ENCODE data around the gene ITPKA.
A peak's percentile ranks its signal among the peaks of the same experiment; 100 is the strongest.

The ITPKA gene

GRCh38 chr15:41504751-41505492, 11.2 kb downstream of the ITPKA start:
- Mint-ChIP-seq H3K27ac (ENCODE audit: low read depth) (no peak overlapping the region), H3K4me3 (no peak overlapping the region), H3K9me3 (no peaks in the 10 kb centered on the region), H3K4me1 (peaks cover 13% of the 10 kb centered on the region), H3K36me3 (ENCODE audit: insufficient read depth) (peaks cover 2% of the 10 kb centered on the region), H3K27me3 (peaks cover 36% of the 10 kb centered on the region)
- ATAC-seq (replicated peaks; ENCODE audit: extremely low read depth, poor library complexity, severe bottlenecking): no peak
- DNase-seq (ENCODE audit: low spot score in 2 of 2): no peak

GRCh38 chr15:41505776-41506175, 12.1 kb downstream of the ITPKA start:
- DNase-seq (ENCODE audit: low spot score in 2 of 2): no peak
- Mint-ChIP-seq H3K36me3 (ENCODE audit: insufficient read depth) (peaks cover 2% of the 10 kb centered on the region), H3K27ac (ENCODE audit: low read depth) (no peak overlapping the region), H3K27me3 (peaks cover 31% of the 10 kb centered on the region), H3K9me3 (no peaks in the 10 kb centered on the region), H3K4me3 (no peak overlapping the region), H3K4me1 (peaks cover 13% of the 10 kb centered on the region)
- no peak for ATAC-seq (replicated peaks; ENCODE audit: extremely low read depth, poor library complexity, severe bottlenecking)

GRCh38 chr15:41506796-41507341, 13.2 kb downstream of the ITPKA start:
- ATAC-seq (replicated peaks; ENCODE audit: extremely low read depth, poor library complexity, severe bottlenecking) (no peak), DNase-seq (ENCODE audit: low spot score in 2 of 2) (no peak)
- Mint-ChIP-seq H3K4me1 (peaks cover 6% of the 10 kb centered on the region), H3K4me3 (no peak overlapping the region), H3K9me3 (no peaks in the 10 kb centered on the region), H3K27me3 (peaks cover 21% of the 10 kb centered on the region), H3K27ac (ENCODE audit: low read depth) (no peak overlapping the region), H3K36me3 (ENCODE audit: insufficient read depth) (peaks cover 2% of the 10 kb centered on the region)

- ATAC-seq (replicated peaks; ENCODE audit: extremely low read depth, poor library complexity, severe bottlenecking): no peak
- DNase-seq (ENCODE audit: low spot score in 2 of 2): no peak
These were observed 14.2 kb downstream of the ITPKA start for GRCh38 chr15:41507820-41508290.

GRCh38 chr15:41510728-41511127, 17.1 kb downstream of the ITPKA start:
- Mint-ChIP-seq H3K4me3 (no peak overlapping the region), H3K27me3 (peaks cover 21% of the 10 kb centered on the region), H3K9me3 (no peaks in the 10 kb centered on the region), H3K4me1 (peaks cover 25% of the 10 kb centered on the region), H3K36me3 (ENCODE audit: insufficient read depth) (peaks cover 2% of the 10 kb centered on the region), H3K27ac (ENCODE audit: low read depth) (no peak overlapping the region)
- ATAC-seq (replicated peaks; ENCODE audit: extremely low read depth, poor library complexity, severe bottlenecking): no peak
- DNase-seq (ENCODE audit: low spot score in 2 of 2): no peak

More at GRCh38 chr15:41507820-41508290, 14.2 kb downstream of the ITPKA start:
- Mint-ChIP-seq H3K4me1 (peaks cover 9% of the 10 kb centered on the region), H3K27ac (ENCODE audit: low read depth) (no peak overlapping the region), H3K27me3 (peaks cover 21% of the 10 kb centered on the region), H3K4me3 (no peak overlapping the region), H3K36me3 (ENCODE audit: insufficient read depth) (peaks cover 2% of the 10 kb centered on the region), H3K9me3 (no peaks in the 10 kb centered on the region)

GRCh38 chr15:41511331-41511898, 17.7 kb downstream of the ITPKA start:
- no peaks in the 10 kb centered on the region for H3K9me3 Mint-ChIP-seq
- H3K27ac Mint-ChIP-seq (ENCODE audit: low read depth): no peak overlapping the region
- no peak for DNase-seq (ENCODE audit: low spot score in 2 of 2)
- peak overlapping the region; percentile 74 for H3K4me3 Mint-ChIP-seq
- no peaks in the 10 kb centered on the region for H3K36me3 Mint-ChIP-seq (ENCODE audit: insufficient read depth)
- peaks cover 21% of the 10 kb centered on the region for H3K27me3 Mint-ChIP-seq
- ATAC-seq (replicated peaks; ENCODE audit: extremely low read depth, poor library complexity, severe bottlenecking): no peak
- peaks cover 25% of the 10 kb centered on the region for H3K4me1 Mint-ChIP-seq

- DNase-seq (ENCODE audit: low spot score in 2 of 2) (no peak), ATAC-seq (replicated peaks; ENCODE audit: extremely low read depth, poor library complexity, severe bottlenecking) (no peak)
- Mint-ChIP-seq H3K27ac (ENCODE audit: low read depth) (no peak overlapping the region), H3K4me3 (peak overlapping the region; percentile 74), H3K27me3 (peaks cover 21% of the 10 kb centered on the region), H3K36me3 (ENCODE audit: insufficient read depth) (no peaks in the 10 kb centered on the region), H3K4me1 (peaks cover 25% of the 10 kb centered on the region), H3K9me3 (no peaks in the 10 kb centered on the region)
These were observed 18.3 kb downstream of the ITPKA start for GRCh38 chr15:41511899-41512369.

GRCh38 chr15:41512512-41512939, 18.9 kb downstream of the ITPKA start:
- Mint-ChIP-seq H3K27ac (ENCODE audit: low read depth) (no peak overlapping the region), H3K4me3 (peak overlapping the region; percentile 74), H3K4me1 (peaks cover 25% of the 10 kb centered on the region), H3K9me3 (no peaks in the 10 kb centered on the region), H3K27me3 (peaks cover 21% of the 10 kb centered on the region), H3K36me3 (ENCODE audit: insufficient read depth) (no peaks in the 10 kb centered on the region)
- DNase-seq (ENCODE audit: low spot score in 2 of 2): no peak
- ATAC-seq (replicated peaks; ENCODE audit: extremely low read depth, poor library complexity, severe bottlenecking): no peak

- DNase-seq (ENCODE audit: low spot score in 2 of 2): no peak
These were observed 19.3 kb downstream of the ITPKA start for GRCh38 chr15:41512940-41513505.

GRCh38 chr15:41513506-41514227, 20.0 kb downstream of the ITPKA start, which contains the start of gene LTK:
LTK (minus strand) TSS chr15:41513827; CDS start chr15:41513709, 118 bp downstream.
- Mint-ChIP-seq H3K4me1 (peaks cover 25% of the 10 kb centered on the region), H3K4me3 (peak within 1 kb of the TSS; percentile 74), H3K27ac (ENCODE audit: low read depth) (no peak within 1 kb of the TSS), H3K36me3 (ENCODE audit: insufficient read depth) (no peaks in the 10 kb centered on the region), H3K9me3 (no peaks in the 10 kb centered on the region), H3K27me3 (peaks cover 21% of the 10 kb centered on the region)
- DNase-seq (ENCODE audit: low spot score in 2 of 2) (no peak), ATAC-seq (replicated peaks; ENCODE audit: extremely low read depth, poor library complexity, severe bottlenecking) (no peak)

More at GRCh38 chr15:41512940-41513505, 19.3 kb downstream of the ITPKA start:
- Mint-ChIP-seq H3K27me3 (peaks cover 21% of the 10 kb centered on the region), H3K9me3 (no peaks in the 10 kb centered on the region), H3K36me3 (ENCODE audit: insufficient read depth) (no peaks in the 10 kb centered on the region), H3K27ac (ENCODE audit: low read depth) (no peak overlapping the region), H3K4me3 (peak overlapping the region; percentile 74), H3K4me1 (peaks cover 25% of the 10 kb centered on the region)
- ATAC-seq (replicated peaks; ENCODE audit: extremely low read depth, poor library complexity, severe bottlenecking): peak; percentile 43

- peaks cover 15% of the 10 kb centered on the region for H3K4me1 Mint-ChIP-seq
- peaks cover 2% of the 10 kb centered on the region for H3K36me3 Mint-ChIP-seq (ENCODE audit: insufficient read depth)
- ATAC-seq (replicated peaks; ENCODE audit: extremely low read depth, poor library complexity, severe bottlenecking) (no peak), DNase-seq (ENCODE audit: low spot score in 2 of 2) (no peak)
- peaks cover 10% of the 10 kb centered on the region for H3K27me3 Mint-ChIP-seq
- H3K9me3 Mint-ChIP-seq: no peaks in the 10 kb centered on the region
- no peak overlapping the region for H3K4me3 Mint-ChIP-seq
- H3K27ac Mint-ChIP-seq (ENCODE audit: low read depth): no peak overlapping the region
These were observed 24.3 kb downstream of the ITPKA start for GRCh38 chr15:41517895-41518449.

- peak overlapping the region; percentile 1 for H3K27ac Mint-ChIP-seq (ENCODE audit: low read depth)
- H3K27me3 Mint-ChIP-seq: no peaks in the 10 kb centered on the region
- no peak for DNase-seq (ENCODE audit: low spot score in 2 of 2)
- no peak overlapping the region for H3K4me3 Mint-ChIP-seq
- H3K9me3 Mint-ChIP-seq: no peaks in the 10 kb centered on the region
- ATAC-seq (replicated peaks; ENCODE audit: extremely low read depth, poor library complexity, severe bottlenecking): no peak
- H3K4me1 Mint-ChIP-seq: no peaks in the 10 kb centered on the region
- H3K36me3 Mint-ChIP-seq (ENCODE audit: insufficient read depth): peaks cover 2% of the 10 kb centered on the region
These were observed 27.0 kb downstream of the ITPKA start for GRCh38 chr15:41520636-41521035.
